KMS-11 (cell line): ENCODE measurements around the gene PAM.

ENCODE experiments used
- H2AFZ ChIP-seq: fragments of 200-600 bp; sonication (generic); 2 replicates; pipeline ENCODE4 v1.6.1; 2016; ENCODE audit warnings: antibody characterized with exemption, mixed run types, low read depth
- H3K27ac ChIP-seq: fragments of 200-600 bp; sonication (generic); 2 replicates; pipeline ENCODE4 v1.6.1; 2016; ENCODE audit warnings: mild to moderate bottlenecking, mixed run types
- H3K27me3 ChIP-seq: fragments of 200-600 bp; sonication (generic); 2 replicates; pipeline ENCODE4 v1.6.1; 2017; ENCODE audit warnings: mild to moderate bottlenecking, low read depth, mixed run types, moderate library complexity; ENCODE audit not compliant: insufficient read depth
- H3K36me3 ChIP-seq: fragments of 200-600 bp; sonication (generic); 2 replicates; pipeline ENCODE4 v1.6.1; 2017; ENCODE audit warnings: mild to moderate bottlenecking, mixed run types; ENCODE audit not compliant: insufficient read depth
- H3K4me1 ChIP-seq: fragments of 200-600 bp; sonication (generic); 2 replicates; pipeline ENCODE4 v1.6.1; 2016; ENCODE audit warnings: mild to moderate bottlenecking, low read depth, mixed run types; ENCODE audit not compliant: poor library complexity, severe bottlenecking
- H3K4me2 ChIP-seq: fragments of 200-600 bp; sonication (generic); 2 replicates; pipeline ENCODE4 v1.7.0; 2016; ENCODE audit warnings: mild to moderate bottlenecking, mixed run types
- H3K4me3 ChIP-seq: fragments of 200-600 bp; sonication (generic); IDR thresholded peaks from 2 replicates; pipeline ENCODE4 v1.6.1; 2017; ENCODE audit warnings: low read depth, low read length, mixed read lengths; ENCODE audit not compliant: insufficient read depth
- H3K79me2 ChIP-seq: fragments of 200-600 bp; sonication (generic); 2 replicates; pipeline ENCODE4 v1.6.1; 2016; ENCODE audit warnings: low read depth, mixed run types; ENCODE audit not compliant: insufficient read depth
- H3K9ac ChIP-seq: fragments of 200-600 bp; sonication (generic); 2 replicates; pipeline ENCODE4 v1.6.1; 2016; ENCODE audit warnings: mild to moderate bottlenecking, mixed run types
- H4K20me1 ChIP-seq: fragments of 200-600 bp; sonication (generic); 2 replicates; pipeline ENCODE4 v1.6.1; 2016; ENCODE audit warnings: mild to moderate bottlenecking, mixed run types; ENCODE audit not compliant: insufficient read depth
- TF ChIP-seq, protein P1 (sequence below): fragments of 200-600 bp; sonication (generic); conservative IDR thresholded peaks from 2 replicates; pipeline ENCODE4 v1.6.1; 2017; ENCODE audit warnings: low read depth, mild to moderate bottlenecking, antibody characterized with exemption, low read length, moderate library complexity, mixed read lengths

The PAM gene

DNA sequence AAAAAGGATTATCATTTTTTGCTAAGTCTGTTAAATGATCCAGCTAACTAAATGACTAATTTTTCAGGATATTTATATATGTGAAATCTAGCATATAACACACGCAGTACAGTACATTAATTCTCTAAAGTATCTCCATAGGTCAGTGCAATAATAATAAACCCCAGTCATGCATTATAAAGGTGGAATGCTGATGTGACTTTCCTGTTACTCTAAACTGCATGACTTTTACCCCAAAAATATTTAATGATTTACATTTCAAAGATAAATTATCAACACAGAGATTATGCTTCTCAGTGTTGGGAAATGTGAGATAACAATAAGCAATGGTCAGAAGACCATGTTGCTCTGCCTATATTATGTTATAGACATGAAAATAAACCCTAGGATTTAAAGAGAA is 34.1 kb upstream of the PAM start:
- TF ChIP-seq, protein P1, sequence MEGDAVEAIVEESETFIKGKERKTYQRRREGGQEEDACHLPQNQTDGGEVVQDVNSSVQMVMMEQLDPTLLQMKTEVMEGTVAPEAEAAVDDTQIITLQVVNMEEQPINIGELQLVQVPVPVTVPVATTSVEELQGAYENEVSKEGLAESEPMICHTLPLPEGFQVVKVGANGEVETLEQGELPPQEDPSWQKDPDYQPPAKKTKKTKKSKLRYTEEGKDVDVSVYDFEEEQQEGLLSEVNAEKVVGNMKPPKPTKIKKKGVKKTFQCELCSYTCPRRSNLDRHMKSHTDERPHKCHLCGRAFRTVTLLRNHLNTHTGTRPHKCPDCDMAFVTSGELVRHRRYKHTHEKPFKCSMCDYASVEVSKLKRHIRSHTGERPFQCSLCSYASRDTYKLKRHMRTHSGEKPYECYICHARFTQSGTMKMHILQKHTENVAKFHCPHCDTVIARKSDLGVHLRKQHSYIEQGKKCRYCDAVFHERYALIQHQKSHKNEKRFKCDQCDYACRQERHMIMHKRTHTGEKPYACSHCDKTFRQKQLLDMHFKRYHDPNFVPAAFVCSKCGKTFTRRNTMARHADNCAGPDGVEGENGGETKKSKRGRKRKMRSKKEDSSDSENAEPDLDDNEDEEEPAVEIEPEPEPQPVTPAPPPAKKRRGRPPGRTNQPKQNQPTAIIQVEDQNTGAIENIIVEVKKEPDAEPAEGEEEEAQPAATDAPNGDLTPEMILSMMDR: no peak
- Histone ChIP-seq H2AFZ (no peak overlapping the region), H3K4me3 (no peak overlapping the region), H3K27me3 (no peaks in the 10 kb centered on the region), H3K4me1 (no peaks in the 10 kb centered on the region), H3K4me2 (no peak overlapping the region), H3K9ac (no peak overlapping the region), H3K36me3 (no peaks in the 10 kb centered on the region), H3K79me2 (no peaks in the 10 kb centered on the region), H4K20me1 (no peaks in the 10 kb centered on the region), H3K27ac (no peak overlapping the region)

GRCh38 chr5:102722931-102723330 is 32.2 kb upstream of the PAM start:
- H3K36me3 ChIP-seq: no peaks in the 10 kb centered on the region
- H3K4me2 ChIP-seq: no peak overlapping the region
- TF ChIP-seq, protein P1: no peak

DNA sequence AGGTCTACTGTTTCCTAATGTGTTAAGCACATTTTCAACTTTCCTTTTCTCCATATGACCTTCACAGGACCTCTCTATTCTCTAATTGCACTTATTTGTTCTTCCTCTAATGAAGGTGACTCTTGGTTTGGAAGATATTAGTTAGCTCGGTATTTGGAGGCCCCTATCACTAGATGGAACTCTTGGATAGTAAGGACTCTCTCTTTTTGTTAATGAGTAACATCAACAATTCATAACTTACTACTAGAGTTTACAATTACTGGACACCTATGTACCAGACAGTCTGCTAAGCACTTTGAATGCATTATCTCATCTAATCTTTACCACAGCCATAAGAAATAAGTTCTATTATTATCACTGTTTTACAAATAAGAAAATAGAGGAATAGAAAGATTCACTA is 23.4 kb upstream of the PAM start:
- Histone ChIP-seq H3K9ac (no peak overlapping the region), H3K27me3 (no peaks in the 10 kb centered on the region), H2AFZ (no peak overlapping the region), H3K36me3 (no peaks in the 10 kb centered on the region), H3K27ac (no peak overlapping the region), H3K4me3 (no peak overlapping the region), H4K20me1 (no peaks in the 10 kb centered on the region), H3K79me2 (no peaks in the 10 kb centered on the region), H3K4me2 (no peak overlapping the region), H3K4me1 (no peaks in the 10 kb centered on the region)
- TF ChIP-seq, protein P1: no peak

More at GRCh38 chr5:102722931-102723330, 32.2 kb upstream of the PAM start:
- no peak overlapping the region for H3K9ac ChIP-seq
- H3K27ac ChIP-seq: no peak overlapping the region
- no peaks in the 10 kb centered on the region for H3K27me3 ChIP-seq
- H3K4me1 ChIP-seq: no peaks in the 10 kb centered on the region
- no peaks in the 10 kb centered on the region for H3K79me2 ChIP-seq
- H4K20me1 ChIP-seq: no peaks in the 10 kb centered on the region
- no peak overlapping the region for H2AFZ ChIP-seq
- H3K4me3 ChIP-seq: no peak overlapping the region

DNA sequence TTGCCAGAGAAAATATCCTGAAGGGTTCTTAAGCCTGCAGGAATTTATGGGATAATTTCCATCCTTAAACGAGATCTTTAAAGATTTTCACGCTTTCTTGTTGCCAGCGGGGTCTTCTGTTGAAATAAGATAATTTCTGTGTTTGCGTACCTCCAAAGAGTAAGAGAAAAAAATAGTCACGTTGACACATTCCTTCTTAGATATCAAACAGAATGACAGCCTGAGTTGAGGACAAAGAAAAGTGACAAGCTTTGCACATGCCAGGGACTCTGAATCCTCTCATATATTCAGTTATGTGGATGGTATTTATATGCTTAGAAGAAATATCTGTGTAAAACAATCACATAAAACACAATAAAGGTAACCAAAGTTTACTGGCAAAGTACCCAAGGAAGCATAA is 21.6 kb upstream of the PAM start:
- no peaks in the 10 kb centered on the region for H3K27me3 ChIP-seq
- no peaks in the 10 kb centered on the region for H3K79me2 ChIP-seq
- H3K4me3 ChIP-seq: no peak overlapping the region
- H2AFZ ChIP-seq: no peak overlapping the region
- no peaks in the 10 kb centered on the region for H4K20me1 ChIP-seq
- H3K4me2 ChIP-seq: no peak overlapping the region
- TF ChIP-seq, protein P1: no peak
- H3K27ac ChIP-seq: no peak overlapping the region
- no peaks in the 10 kb centered on the region for H3K4me1 ChIP-seq
- no peaks in the 10 kb centered on the region for H3K36me3 ChIP-seq
- no peak overlapping the region for H3K9ac ChIP-seq
